ENCODE measurements around the gene PKNOX2.

PKNOX2 gene

DNA sequence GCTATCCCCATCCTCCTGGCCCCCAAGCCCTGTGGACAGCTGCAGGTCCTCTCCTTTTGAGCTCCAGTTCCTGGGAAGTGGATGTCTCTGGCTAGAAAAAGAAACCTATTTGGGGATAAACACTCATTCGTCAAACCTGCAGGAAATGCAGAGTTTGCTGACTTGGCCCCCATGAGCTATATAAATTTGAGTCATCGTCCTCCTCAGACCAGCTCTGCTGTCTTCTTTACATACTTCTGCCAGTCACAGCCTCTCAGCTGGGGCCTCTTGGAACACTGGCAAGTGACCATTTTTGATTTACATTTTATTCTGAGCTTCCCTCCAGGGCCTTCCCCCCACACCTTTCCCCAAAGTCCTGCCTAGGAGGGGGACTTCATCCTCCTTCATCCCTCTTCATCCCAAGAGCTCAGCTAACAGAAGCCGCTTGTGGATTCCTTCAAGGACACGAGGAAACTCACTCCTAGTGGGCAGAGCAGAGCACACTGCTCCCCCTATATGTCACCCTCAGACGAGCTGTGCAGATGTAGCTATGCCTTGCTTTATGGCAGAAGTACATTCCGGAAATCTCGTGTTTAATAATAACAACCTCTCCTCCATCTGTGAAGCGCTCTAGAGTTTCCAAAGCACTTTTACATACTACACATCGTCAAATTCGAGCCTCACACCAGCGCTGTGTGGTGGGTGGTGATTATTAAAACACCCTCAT lies 199.7 kb downstream of the PKNOX2 start:
- DNase-seq (ENCODE audit: low read depth): peak; percentile 45

- no peak for DNase-seq (ENCODE audit: low read depth)
These were observed 200.8 kb downstream of the PKNOX2 start for GRCh38 chr11:125365196-125365931.

GRCh38 chr11:125367710-125368109 lies 203.2 kb downstream of the PKNOX2 start:
- no peak for DNase-seq (ENCODE audit: low read depth)

DNA sequence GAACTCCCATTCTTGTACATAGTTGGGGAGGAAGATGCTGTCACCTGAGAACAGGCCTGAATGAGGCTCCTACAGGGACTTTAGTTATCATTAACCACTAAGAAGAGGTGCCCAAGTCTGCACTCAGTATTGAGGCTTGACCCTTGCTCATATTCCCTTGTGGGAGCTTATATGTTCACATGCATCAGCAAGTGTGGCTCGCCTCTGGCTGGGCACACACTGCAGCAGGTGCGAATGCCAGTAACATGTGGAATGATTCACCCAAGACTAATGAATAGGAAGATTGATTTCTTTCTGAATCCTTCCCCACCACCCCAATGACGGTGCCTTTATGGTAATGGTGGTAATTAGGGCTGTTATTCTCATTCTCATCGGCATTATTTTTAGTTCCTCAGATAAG lies 204.2 kb downstream of the PKNOX2 start:
- DNase-seq (ENCODE audit: low read depth): no peak

DNA sequence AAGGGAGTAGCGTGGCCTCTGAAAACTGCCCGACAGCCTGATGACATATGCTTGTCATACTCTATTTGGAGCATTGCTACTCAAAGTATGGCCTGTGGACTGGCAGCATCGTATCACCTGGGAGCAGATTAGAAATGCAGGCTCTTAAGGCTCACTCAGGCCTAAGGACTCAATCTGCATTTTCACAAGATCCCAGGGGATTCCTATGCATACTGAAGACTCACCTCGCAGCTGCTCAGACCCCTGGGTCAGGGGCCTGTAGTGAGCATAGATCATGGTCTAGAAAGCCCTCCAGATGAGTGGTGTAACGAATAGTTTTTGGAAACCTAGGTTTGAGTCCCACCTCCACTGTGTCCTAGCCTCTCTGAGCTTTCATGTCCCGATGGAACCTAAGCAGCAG lies 205.3 kb downstream of the PKNOX2 start:
- no peak for DNase-seq (ENCODE audit: low read depth)

DNA sequence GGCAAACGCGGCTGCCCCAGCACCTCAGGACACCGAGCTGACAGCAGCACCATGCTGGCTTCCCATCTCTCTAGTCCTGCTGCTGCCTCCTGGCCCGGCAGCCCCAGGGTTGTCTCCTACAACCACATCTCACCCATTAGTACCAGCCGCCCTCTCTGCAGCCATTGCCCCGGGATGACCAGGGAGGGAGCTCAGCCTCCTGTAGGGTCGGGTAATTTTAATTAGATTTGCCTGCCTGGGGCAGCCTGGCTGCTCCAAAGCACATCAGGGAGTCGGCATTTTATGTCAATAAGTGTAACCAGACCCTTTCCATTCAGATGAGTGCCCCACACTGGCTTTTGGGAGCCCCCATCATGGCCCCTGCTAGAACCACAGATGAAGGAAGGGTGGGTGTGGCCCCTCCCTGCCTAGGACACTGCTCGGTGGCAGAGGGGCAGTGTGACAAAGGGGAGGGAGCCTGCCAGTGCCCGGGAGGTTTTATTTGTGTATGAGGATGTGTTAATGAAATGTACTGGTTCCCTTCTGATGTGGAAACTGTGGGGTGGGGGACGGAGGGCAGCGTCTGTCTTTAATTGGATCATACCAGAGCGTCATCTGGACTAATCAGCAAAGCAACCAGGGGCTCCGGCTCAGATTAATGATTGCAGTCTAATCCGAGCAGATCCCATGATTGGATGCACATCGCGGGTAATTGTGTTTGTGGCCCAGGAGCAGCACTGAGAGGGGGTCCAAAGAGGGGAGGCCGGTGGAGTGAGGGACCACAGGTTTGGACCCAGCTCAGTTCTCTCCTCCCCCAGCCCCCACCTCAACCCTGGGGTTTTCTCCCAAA lies 206.2 kb downstream of the PKNOX2 start:
- DNase-seq (ENCODE audit: low read depth): no peak

DNA sequence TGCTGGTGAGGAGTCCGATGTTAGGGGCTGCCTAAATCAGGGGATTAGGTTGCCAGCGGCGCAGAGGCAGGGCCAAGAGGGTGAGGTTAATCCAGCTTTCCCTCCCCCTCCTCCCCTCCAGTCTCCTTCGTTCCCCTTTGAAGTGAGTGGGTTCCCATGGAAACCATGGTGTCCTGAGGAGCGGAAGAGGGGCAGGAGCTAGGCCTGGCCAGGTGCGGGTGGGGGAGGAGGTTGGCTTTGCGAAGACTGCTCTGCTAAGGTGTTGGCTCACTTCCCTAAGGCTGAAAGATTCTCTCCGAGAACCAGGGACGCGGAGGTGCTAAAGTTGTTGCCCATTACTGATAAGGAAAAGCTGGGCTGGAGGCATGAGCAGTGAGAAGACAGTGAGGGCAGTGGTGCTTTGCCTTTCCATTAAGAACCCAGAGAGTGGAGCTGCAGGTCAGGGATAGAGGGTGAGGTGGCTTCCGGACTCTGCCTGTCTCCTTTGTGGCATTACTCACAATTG lies 206.9 kb downstream of the PKNOX2 start:
- no peak for DNase-seq (ENCODE audit: low read depth)

- DNase-seq (ENCODE audit: low read depth): no peak
These were observed 207.5 kb downstream of the PKNOX2 start for GRCh38 chr11:125372088-125372487.

GRCh38 chr11:125372911-125373310 lies 208.4 kb downstream of the PKNOX2 start:
- no peak for DNase-seq (ENCODE audit: low read depth)

DNA sequence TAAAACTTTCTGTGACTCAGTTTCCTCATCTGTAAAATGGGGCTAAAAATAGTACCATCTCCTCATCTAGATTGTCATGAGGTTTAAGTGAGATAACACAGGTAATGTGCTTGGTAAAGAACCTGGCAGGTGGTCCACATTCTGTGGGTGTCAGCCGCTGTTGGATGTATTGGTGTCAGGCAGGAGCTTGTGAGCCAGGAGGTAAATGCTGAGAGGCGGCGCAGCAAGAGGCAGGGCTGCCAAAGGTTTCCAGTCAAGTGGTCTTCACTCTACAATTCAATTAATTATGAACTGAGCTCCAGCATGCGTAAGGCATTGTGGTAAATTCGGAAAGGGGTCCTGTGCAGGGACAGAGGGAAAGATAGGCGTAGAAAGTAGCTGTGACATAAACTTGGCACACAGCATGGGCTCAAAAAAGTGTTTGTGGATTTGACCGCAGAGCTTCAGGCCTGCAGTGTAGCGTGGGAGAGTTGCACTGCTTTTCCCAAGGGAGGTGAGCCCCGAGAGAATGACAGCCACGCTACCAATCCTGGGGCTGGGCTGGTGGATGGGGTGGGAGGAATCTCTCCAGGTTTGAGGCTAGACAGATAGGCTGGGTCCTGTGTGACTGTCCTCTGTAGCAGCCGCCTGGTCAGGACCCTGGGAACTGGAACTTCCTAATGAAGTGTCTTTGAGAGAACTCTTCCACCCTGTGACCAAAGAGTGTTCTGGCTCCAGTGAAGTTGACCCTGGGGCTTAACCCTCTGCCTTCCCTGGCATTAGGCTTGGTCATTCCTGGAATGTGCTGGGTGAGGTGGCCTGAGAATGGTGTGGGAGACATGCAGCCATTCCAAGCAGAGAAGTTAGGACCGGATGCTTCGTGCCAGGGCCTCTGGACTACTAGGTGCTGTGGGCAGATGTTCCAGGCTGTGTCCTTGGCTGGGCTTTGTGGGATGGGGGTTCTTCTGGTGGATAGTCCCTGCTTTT lies 209.2 kb downstream of the PKNOX2 start:
- DNase-seq (ENCODE audit: low read depth): no peak

DNA sequence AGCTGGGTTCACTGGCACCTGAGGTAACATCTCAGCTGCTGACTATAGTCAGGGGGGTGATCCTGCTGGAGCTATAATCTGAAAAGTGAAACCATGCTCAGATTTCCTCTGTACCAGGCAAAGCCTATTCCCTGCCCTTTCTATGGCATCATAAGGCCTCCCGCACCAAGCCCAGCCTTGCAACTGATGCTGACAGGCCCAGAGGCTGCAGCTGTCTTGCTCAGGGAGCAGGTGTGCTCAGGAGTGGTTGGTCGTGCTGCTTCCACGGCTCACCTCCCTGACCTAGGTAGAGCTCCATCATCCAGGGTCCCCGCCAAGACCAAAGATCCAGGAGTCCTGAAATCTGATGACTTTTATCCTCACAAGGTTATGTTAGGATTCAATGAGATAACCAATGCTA lies 209.8 kb downstream of the PKNOX2 start:
- no peak for DNase-seq (ENCODE audit: low read depth)

GRCh38 chr11:125375146-125375545 lies 210.6 kb downstream of the PKNOX2 start:
- DNase-seq (ENCODE audit: low read depth): no peak

GRCh38 chr11:125376117-125376516 lies 211.6 kb downstream of the PKNOX2 start:
- DNase-seq (ENCODE audit: low read depth): no peak

DNA sequence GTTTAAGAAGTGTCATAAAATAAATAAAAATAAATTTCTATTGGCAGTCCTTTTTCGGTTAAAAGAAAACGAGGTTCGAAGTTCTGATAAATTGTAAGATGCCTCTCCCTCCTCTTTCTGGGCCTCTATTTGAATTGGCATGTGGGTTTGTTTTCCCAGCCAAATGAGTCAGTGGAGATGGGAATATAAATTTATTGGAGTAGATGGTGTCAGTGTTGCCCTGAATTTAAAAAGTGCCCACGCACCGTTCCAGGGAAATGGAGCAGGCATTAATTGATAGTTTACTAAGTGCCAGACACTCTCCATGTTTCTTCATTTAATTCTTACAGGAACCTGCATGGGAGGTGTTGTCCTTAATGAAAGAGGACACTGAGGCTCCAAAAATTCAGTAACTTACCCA lies 212.3 kb downstream of the PKNOX2 start:
- no peak for DNase-seq (ENCODE audit: low read depth)

DNA sequence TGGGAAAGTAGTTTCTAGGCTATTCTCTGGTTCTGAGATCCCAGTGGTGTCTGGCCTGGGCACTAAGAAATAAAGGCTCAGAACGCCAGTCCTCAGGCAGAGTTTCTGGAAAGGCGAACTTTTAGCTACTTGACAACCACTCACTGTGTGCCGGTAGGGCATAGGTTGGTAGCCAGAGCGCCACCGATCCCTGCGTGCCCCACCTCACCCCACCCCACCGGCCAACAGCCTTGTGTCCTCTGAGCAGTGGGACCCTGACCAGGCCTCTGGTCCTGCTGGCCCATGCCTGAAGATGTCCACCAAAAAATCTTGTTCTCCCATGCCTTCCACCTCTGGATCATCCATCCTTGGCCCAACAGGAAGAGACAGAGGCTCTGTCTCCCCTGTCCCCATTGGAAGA lies 213.5 kb downstream of the PKNOX2 start:
- DNase-seq (ENCODE audit: low read depth): no peak

DNA sequence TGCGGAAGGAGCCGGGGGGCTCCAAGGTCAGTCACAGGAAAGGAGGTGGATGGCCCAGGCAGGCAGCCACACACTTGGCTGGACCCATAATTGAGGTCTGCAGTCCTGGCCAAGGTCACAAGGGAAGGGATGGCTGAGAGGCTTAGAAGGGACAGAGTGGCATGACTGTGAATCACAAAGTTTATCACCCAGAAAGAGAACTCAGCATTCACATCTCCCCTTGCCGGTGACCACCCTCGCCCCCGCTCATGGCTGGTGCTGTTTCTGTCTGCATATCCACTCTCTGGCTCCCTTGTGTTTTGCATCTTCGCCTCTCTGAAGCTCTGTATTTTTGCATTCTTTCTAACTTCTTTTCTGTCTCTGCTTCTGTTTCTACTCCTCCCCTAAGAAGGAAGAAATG lies 214.0 kb downstream of the PKNOX2 start:
- no peak for DNase-seq (ENCODE audit: low read depth)

DNA sequence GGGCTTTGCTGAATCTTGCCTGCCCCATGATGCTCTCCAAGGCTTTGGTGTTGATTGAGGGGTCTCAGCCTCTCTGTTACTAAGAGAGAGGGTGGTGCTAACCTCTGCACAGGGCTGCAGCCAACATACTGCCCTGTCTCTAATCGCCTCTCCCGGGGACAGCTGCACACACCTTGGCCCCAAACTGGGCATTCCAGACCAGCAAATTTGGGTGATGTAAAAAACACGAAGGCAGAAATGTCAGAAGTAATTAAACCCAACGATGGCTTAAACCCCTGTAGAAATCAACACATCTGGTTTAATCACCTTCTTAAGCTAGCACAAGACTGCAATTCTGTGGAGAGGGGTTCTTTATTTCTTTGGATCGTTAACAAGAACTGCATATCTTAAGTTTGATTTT lies 215.0 kb downstream of the PKNOX2 start:
- DNase-seq (ENCODE audit: low read depth): no peak

DNA sequence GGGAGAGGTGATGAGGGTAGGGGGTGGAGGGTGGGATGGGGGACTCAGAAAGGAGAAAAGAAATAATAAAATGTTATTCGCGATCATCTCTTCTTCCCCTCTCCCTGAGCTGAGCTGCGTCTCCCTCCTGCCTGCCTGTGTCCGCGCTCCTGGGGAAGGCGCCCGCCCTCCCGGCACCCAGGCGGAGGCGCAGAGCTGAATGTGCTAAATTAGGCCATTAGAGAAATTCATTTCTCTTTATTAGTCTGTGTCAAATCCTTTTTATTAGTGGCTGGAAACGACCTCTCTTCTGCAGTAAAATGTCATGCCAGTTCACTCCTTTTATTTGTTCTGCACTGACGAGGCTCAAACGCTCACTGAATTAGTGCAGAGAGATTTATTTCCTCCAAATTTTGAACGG lies 215.4 kb downstream of the PKNOX2 start:
- no peak for DNase-seq (ENCODE audit: low read depth)

GRCh38 chr11:125380756-125381445 lies 216.3 kb downstream of the PKNOX2 start:
- no peak for DNase-seq (ENCODE audit: low read depth)

DNA sequence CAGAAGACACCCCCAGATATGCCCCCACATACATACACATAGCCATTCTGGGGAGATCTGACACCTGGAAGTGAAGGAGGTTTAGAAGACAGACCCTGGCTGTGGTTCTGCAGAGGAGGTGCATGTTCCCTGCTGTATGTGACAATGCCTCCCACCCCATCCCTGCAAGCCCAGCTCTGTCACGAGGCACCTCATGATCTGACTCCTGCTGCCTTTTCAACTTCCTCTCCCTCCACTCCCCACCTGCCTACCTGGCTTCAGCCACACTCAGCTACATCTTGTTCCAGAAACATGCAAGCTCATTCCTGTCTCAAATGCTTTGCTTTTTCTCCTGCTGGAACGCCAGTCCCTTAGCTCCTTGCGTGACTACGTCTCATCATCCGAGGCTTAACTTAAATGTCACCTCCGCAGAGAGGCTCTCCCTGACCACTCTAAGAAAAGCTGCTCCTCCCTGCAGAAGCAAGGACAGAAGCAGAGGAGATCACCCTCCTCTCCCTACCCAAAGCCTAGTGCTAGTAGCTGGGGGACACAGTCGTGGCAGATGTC lies 217.0 kb downstream of the PKNOX2 start:
- DNase-seq (ENCODE audit: low read depth): no peak
